Psoas muscle (tissue), 8 donors: ENCODE data around the gene IKZF5. TPM values are rescaled to one million over a fixed set of nuclear protein-coding genes. Genes with fewer than 3 reads are reported as not detected.

Source experiments
- ATAC-seq, 4 donors: fragments of 200-7000 bp; cut with Tn5 transposase; one replicate each; pipeline ENCODE4 v1.9.1; 2020; ENCODE audit warnings: moderate library complexity in 3 of 4, mild to moderate bottlenecking in 2 of 4
- DNase-seq, 2 donors: peaks; one replicate each; pipeline ENCODE4 v3.0.0-alpha.2; 2020
- H3K27ac ChIP-seq: fragments of 200-600 bp; one replicate; pipeline ENCODE4 v1.8.0; 2022
- H3K27me3 ChIP-seq, 3 donors: fragments of 200-600 bp in 1 of 3; one replicate each; pipeline versions ENCODE4 v1.6.1 to v1.8.0; 2013 to 2022; ENCODE audit warnings: low read length in 2 of 3, mild to moderate bottlenecking in 2 of 3, moderate library complexity in 1 of 3; ENCODE audit not compliant: insufficient read depth in 3 of 3
- H3K36me3 ChIP-seq, 2 donors: fragments of 200-600 bp in 1 of 2; one replicate each; pipeline versions ENCODE4 v1.6.1 to v1.8.0; 2013 to 2022; ENCODE audit warnings: low read depth in 1 of 2, mild to moderate bottlenecking in 1 of 2, moderate library complexity in 1 of 2; ENCODE audit not compliant: insufficient read depth in 1 of 2
- H3K4me1 ChIP-seq: fragments of 200-600 bp; one replicate; pipeline ENCODE4 v1.8.0; 2022
- H3K4me3 ChIP-seq: fragments of 200-600 bp; one replicate; pipeline ENCODE4 v1.8.0; 2022; ENCODE audit warnings: mild to moderate bottlenecking
- H3K9me3 ChIP-seq: fragments of 200-600 bp; one replicate; pipeline ENCODE4 v1.8.0; 2022
- CTCF ChIP-seq: fragments of 200-600 bp; IDR thresholded peaks from one replicate; pipeline ENCODE4 v1.8.0; 2022; ENCODE audit warnings: antibody characterized with exemption
- WGBS, 3 donors: extraction: QIAGEN DNeasy Blood & Tissue Kit; methylation state at CpG; one replicate each; pipeline versions ENCODE4 v1.1.6 to v1.1.7; 2013; 5-methylcytosine and 5-hydroxymethylcytosine counted together
- intact Hi-C, 2 donors: fragments of 100-400 bp; cut with DNase I; formaldehyde crosslinking; loops; one replicate each; pipeline versions ENCODE4 v1.11.0 to v1.14.2; 2022
- polyA plus RNA-seq, 3 donors: library from polyadenylated mRNA; stranded (reverse); fragments of 200-250 nt; gene quantifications; one replicate each; pipeline ENCODE4 v1.2.3, GENCODE V29; 2013
- total RNA-seq, 4 donors: library from RNA; stranded (reverse); fragmentation: NEBNext Ultra II Directional in 2 of 4; extraction: Animal tissue kit (Norgen Biotek cat#: 25700) in 2 of 4; gene quantifications; one replicate each; pipeline versions ENCODE4 v1.2.1 to v1.2.4, GENCODE V29; 2021 to 2023
- donor health status: healthy with polysubstance abuse.
- donor health status: DM: no; HTN: no; CAD: no; lungs with moderate emphysema.
- donor health status: Bipolar disorder and iron deficiency.
- donor health status: healthy.
- donor health status: DM: yes; HTN: yes; CAD: no.
- donor health status: DM: no; HTN: no; CAD: no.
- donor health status: DM: no; HTN: no; CAD: no.
- donor health status: DM: yes; HTN: yes; CAD: no.

Gene IKZF5
- total and polyA plus RNA-seq, 7 donors = 4.9 to 20.1 (median 11.2) TPM

GRCh38 chr10:122999347-122999746 lies 9.2 kb downstream of the IKZF5 start:
- WGBS, 3 donors = 71 to 82% (median 73%) methylated on average over 3 of the region's 3 CpGs
- ATAC-seq (no peak), DNase-seq (no peak)
- no peak overlapping the region for H3K4me3 ChIP-seq
- H3K9me3 ChIP-seq = no peaks in the 10 kb centered on the region
- TF ChIP-seq CTCF = no peak
- peaks cover 12% of the 10 kb centered on the region for H3K4me1 ChIP-seq
- peaks cover 7 to 47% of the 10 kb centered on the region in 2 donors for H3K36me3 ChIP-seq
- intact Hi-C loops = no loop called here
- no peak overlapping the region for H3K27ac ChIP-seq
- H3K27me3 ChIP-seq = no peaks in the 10 kb centered on the region

- peaks cover 10 to 51% of the 10 kb centered on the region in 2 donors for H3K36me3 ChIP-seq
- H3K9me3 ChIP-seq = no peaks in the 10 kb centered on the region
- no peak overlapping the region for H3K27ac ChIP-seq
- no peak for TF ChIP-seq CTCF
- intact Hi-C loops = no loop called here
- 98 to 99% (median 98%) methylated on average over 3 of the region's 3 CpGs for WGBS, 3 donors
- no peak for DNase-seq
- no peak for ATAC-seq
- no peak overlapping the region for H3K4me3 ChIP-seq
- no peaks in the 10 kb centered on the region for H3K27me3 ChIP-seq
- H3K4me1 ChIP-seq = peaks cover 9% of the 10 kb centered on the region
These were observed 9.7 kb downstream of the IKZF5 start for GRCh38 chr10:122998934-122999333.

- intact Hi-C loops = no loop called here
- ATAC-seq = no peak
- no peak for TF ChIP-seq CTCF
These were observed 10.2 kb downstream of the IKZF5 start for GRCh38 chr10:122998360-122998917.

GRCh38 chr10:122997864-122998263 lies 10.7 kb downstream of the IKZF5 start:
- no peaks in the 10 kb centered on the region for H3K27me3 ChIP-seq
- WGBS, 3 donors = 77 to 79% (median 78%) methylated on average over 3 of the region's 3 CpGs
- no peaks in the 10 kb centered on the region for H3K9me3 ChIP-seq
- peaks cover 9% of the 10 kb centered on the region for H3K4me1 ChIP-seq
- TF ChIP-seq CTCF = no peak
- H3K4me3 ChIP-seq = no peak overlapping the region
- peaks cover 11 to 61% of the 10 kb centered on the region in 2 donors for H3K36me3 ChIP-seq
- no peak for DNase-seq
- intact Hi-C loops = no loop called here
- no peak for ATAC-seq
- no peak overlapping the region for H3K27ac ChIP-seq

More at GRCh38 chr10:122998360-122998917, 10.2 kb downstream of the IKZF5 start:
- Histone ChIP-seq H3K27me3 (no peaks in the 10 kb centered on the region), H3K27ac (no peak overlapping the region), H3K4me1 (peaks cover 9% of the 10 kb centered on the region), H3K36me3 (peaks cover 11 to 56% of the 10 kb centered on the region in 2 donors), H3K9me3 (no peaks in the 10 kb centered on the region), H3K4me3 (no peak overlapping the region)
- 80 to 87% (median 83%) methylated on average over 6 of the region's 6 CpGs for WGBS, 3 donors
- DNase-seq = no peak

- H3K27me3 ChIP-seq = no peaks in the 10 kb centered on the region
- peaks cover 11 to 81% of the 10 kb centered on the region in 2 donors for H3K36me3 ChIP-seq
- no peak overlapping the region for H3K4me3 ChIP-seq
- ATAC-seq (no peak), DNase-seq (no peak)
- WGBS, 3 donors = 86 to 93% (median 92%) methylated on average over 4 of the region's 4 CpGs
- intact Hi-C loops = no loop called here
- TF ChIP-seq CTCF = no peak
- no peaks in the 10 kb centered on the region for H3K9me3 ChIP-seq
- H3K27ac ChIP-seq = no peak overlapping the region
- peaks cover 9% of the 10 kb centered on the region for H3K4me1 ChIP-seq
These were observed 12.7 kb downstream of the IKZF5 start for GRCh38 chr10:122995936-122996335.
